GM12865 (cell line): Measurements from ENCODE around the gene SPNS3.

ENCODE experiments used
- DNase-seq: peaks from one replicate; pipeline ENCODE4 v3.0.0; 2010; ENCODE audit warnings: low read depth
- H3K4me3 ChIP-seq: 2 replicates; pipeline ENCODE4 v1.5.1; 2011; ENCODE audit warnings: mild to moderate bottlenecking, low read depth, low read length, control low read depth
- CTCF ChIP-seq: IDR thresholded peaks from 2 replicates; pipeline ENCODE4 v1.5.1; 2011; ENCODE audit warnings: low read length, control low read depth, low read depth, inconsistent platforms; ENCODE audit not compliant: insufficient read depth; ENCODE audit errors: missing control alignments

SPNS3 gene

GRCh38 chr17:4503283-4504025 is 69.7 kb downstream of the SPNS3 start:
- DNase-seq, result no peak
- no peak overlapping the region for H3K4me3 ChIP-seq
- no peak for TF ChIP-seq CTCF

GRCh38 chr17:4504188-4504587 is 70.4 kb downstream of the SPNS3 start:
- TF ChIP-seq CTCF, result no peak
- H3K4me3 ChIP-seq, result no peak overlapping the region
- no peak for DNase-seq

GRCh38 chr17:4505187-4505586 is 71.4 kb downstream of the SPNS3 start:
- H3K4me3 ChIP-seq, result no peak overlapping the region
- no peak for TF ChIP-seq CTCF
- no peak for DNase-seq

GRCh38 chr17:4506175-4506813 is 72.6 kb downstream of the SPNS3 start:
- no peak overlapping the region for H3K4me3 ChIP-seq
- TF ChIP-seq CTCF, result no peak
- no peak for DNase-seq

GRCh38 chr17:4506892-4507291 is 73.2 kb downstream of the SPNS3 start:
- TF ChIP-seq CTCF, result no peak
- DNase-seq, result no peak
- H3K4me3 ChIP-seq, result no peak overlapping the region

- H3K4me3 ChIP-seq, result no peak overlapping the region
- no peak for DNase-seq
- no peak for TF ChIP-seq CTCF
These were observed 73.8 kb downstream of the SPNS3 start for GRCh38 chr17:4507361-4508111.

GRCh38 chr17:4508207-4508606 is 74.5 kb downstream of the SPNS3 start:
- no peak overlapping the region for H3K4me3 ChIP-seq
- DNase-seq, result no peak
- no peak for TF ChIP-seq CTCF
